Cardiac muscle cell (in vitro differentiated cells and primary cell): ENCODE data around the gene ACOX2. TPM values are rescaled to one million over a fixed set of nuclear protein-coding genes. Genes with fewer than 3 reads are reported as not detected.

Experiments
- DNase-seq, 2 donors: peaks; one replicate each; pipeline versions ENCODE4 v3.0.0 to v3.0.0-alpha.2; 2010 to 2017; ENCODE audit warnings: low read depth in 1 of 2, low spot score in 1 of 2
- H3K27ac ChIP-seq: fragments of 200-600 bp; sonication (generic); 2 replicates; pipeline ENCODE4 v1.5.1; 2016
- H3K27me3 ChIP-seq: fragments of 200-600 bp; sonication (generic); 2 replicates; pipeline ENCODE4 v1.6.0; 2016; ENCODE audit warnings: control low read depth
- H3K36me3 ChIP-seq: fragments of 200-600 bp; sonication (generic); 2 replicates; pipeline ENCODE4 v1.5.1; 2016; ENCODE audit warnings: control low read depth
- H3K4me1 ChIP-seq: fragments of 200-600 bp; sonication (generic); 2 replicates; pipeline ENCODE4 v1.8.1; 2017; ENCODE audit warnings: low read depth, mild to moderate bottlenecking, mixed run types
- H3K4me3 ChIP-seq: fragments of 200-600 bp; sonication (generic); 2 replicates; pipeline ENCODE4 v1.5.1; 2016; ENCODE audit warnings: mild to moderate bottlenecking
- H3K9me3 ChIP-seq: fragments of 200-600 bp; sonication (generic); 2 replicates; pipeline ENCODE4 v1.5.1; 2017; ENCODE audit warnings: low read depth, mild to moderate bottlenecking, control low read depth
- CTCF ChIP-seq: IDR thresholded peaks from 2 replicates; pipeline ENCODE4 v1.5.1; 2012; ENCODE audit warnings: low read depth, mild to moderate bottlenecking, low read length
- polyA plus RNA-seq: library from polyadenylated mRNA; unstranded; fragments of >200 nt; fragmentation: Nextera tagmentation; extraction: Ambion mirVana; gene quantifications from 2 replicates; pipeline ENCODE4 v1.2.1, GENCODE V29; 2016
- total RNA-seq: library from RNA; depleted of rRNA; stranded (reverse); fragments of >200 nt; gene quantifications from 2 replicates; pipeline ENCODE4 v1.2.3, GENCODE V29; 2016

ACOX2 gene
- total and polyA plus RNA-seq, 2 experiments from 2014 or later: 18.9 to 42.5 TPM

GRCh38 chr3:58494107-58494506, 42.9 kb downstream of the ACOX2 start:
- no peak overlapping the region for H3K27ac ChIP-seq
- peak; percentile 8 for TF ChIP-seq CTCF
- no peaks in the 10 kb centered on the region for H3K9me3 ChIP-seq
- no peak overlapping the region for H3K4me3 ChIP-seq
- H3K36me3 ChIP-seq: no peaks in the 10 kb centered on the region
- DNase-seq: no peak
- H3K4me1 ChIP-seq: peaks cover 17% of the 10 kb centered on the region
- no peaks in the 10 kb centered on the region for H3K27me3 ChIP-seq

- Histone ChIP-seq H3K4me1 (peaks cover 15% of the 10 kb centered on the region), H3K27ac (peak overlapping the region; percentile 81), H3K4me3 (peak overlapping the region; percentile 98), H3K27me3 (no peaks in the 10 kb centered on the region), H3K9me3 (no peaks in the 10 kb centered on the region), H3K36me3 (no peaks in the 10 kb centered on the region)
- no peak for DNase-seq
- TF ChIP-seq CTCF: no peak
Measured at GRCh38 chr3:58492494-58492905, 44.5 kb downstream of the ACOX2 start.

- peak; percentile 97 to 98 for DNase-seq
- H3K4me1 ChIP-seq: peaks cover 11% of the 10 kb centered on the region
- peak within 1 kb of the TSS; percentile 98 for H3K4me3 ChIP-seq
- H3K9me3 ChIP-seq: no peaks in the 10 kb centered on the region
- no peaks in the 10 kb centered on the region for H3K36me3 ChIP-seq
- H3K27me3 ChIP-seq: no peaks in the 10 kb centered on the region
- TF ChIP-seq CTCF: peak; percentile 51
- peak within 1 kb of the TSS; percentile 81 for H3K27ac ChIP-seq
Measured at GRCh38 chr3:58491506-58492402, 45.2 kb downstream of the ACOX2 start, which contains the start of gene KCTD6. Gene KCTD6 (plus strand): TSS chr3:58492096. CDS start chr3:58498756, 6,660 bp downstream.

GRCh38 chr3:58490860-58491501, 46.0 kb downstream of the ACOX2 start:
- Histone ChIP-seq H3K9me3 (no peaks in the 10 kb centered on the region), H3K4me3 (peak overlapping the region; percentile 19), H3K36me3 (no peaks in the 10 kb centered on the region), H3K27me3 (no peaks in the 10 kb centered on the region), H3K27ac (no peak overlapping the region), H3K4me1 (peaks cover 11% of the 10 kb centered on the region)
- DNase-seq: no peak
- TF ChIP-seq CTCF: no peak

GRCh38 chr3:58488967-58489366, 48.0 kb downstream of the ACOX2 start:
- no peak overlapping the region for H3K27ac ChIP-seq
- no peak for TF ChIP-seq CTCF
- no peak overlapping the region for H3K4me3 ChIP-seq

More at GRCh38 chr3:58488967-58489366, 48.0 kb downstream of the ACOX2 start:
- H3K27me3 ChIP-seq: no peaks in the 10 kb centered on the region
- no peak for DNase-seq
- peaks cover 20% of the 10 kb centered on the region for H3K4me1 ChIP-seq
- H3K36me3 ChIP-seq: no peaks in the 10 kb centered on the region
- no peaks in the 10 kb centered on the region for H3K9me3 ChIP-seq
